ENCODE results near the gene GPT2.

GPT2 gene

DNA sequence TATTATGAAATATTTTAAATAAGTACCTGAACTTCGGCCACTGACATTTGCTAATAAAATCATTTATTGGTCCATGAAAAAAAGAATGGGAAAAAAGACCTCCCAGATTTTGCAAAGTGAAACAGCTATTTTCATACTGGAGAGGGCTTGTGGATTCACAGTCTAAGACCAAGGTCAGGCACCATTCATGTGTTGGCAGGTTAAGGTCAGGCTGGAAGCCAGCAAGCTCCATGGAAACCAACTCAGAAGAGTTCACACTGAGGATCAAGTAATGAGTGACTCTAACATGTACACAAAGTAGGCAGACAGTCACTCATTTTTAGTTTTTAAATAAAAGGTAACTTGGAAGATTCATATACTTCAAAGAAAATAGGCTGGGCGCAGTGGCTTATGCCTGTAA, 85.9 kb downstream of the GPT2 start:
- no peak for TF ChIP-seq ZNF274 (IDR thresholded peaks at IDR 0.05; ENCODE audit: low read depth, low read length)
- no peak overlapping the region for H3K4me3 ChIP-seq (ENCODE audit: low read length)

DNA sequence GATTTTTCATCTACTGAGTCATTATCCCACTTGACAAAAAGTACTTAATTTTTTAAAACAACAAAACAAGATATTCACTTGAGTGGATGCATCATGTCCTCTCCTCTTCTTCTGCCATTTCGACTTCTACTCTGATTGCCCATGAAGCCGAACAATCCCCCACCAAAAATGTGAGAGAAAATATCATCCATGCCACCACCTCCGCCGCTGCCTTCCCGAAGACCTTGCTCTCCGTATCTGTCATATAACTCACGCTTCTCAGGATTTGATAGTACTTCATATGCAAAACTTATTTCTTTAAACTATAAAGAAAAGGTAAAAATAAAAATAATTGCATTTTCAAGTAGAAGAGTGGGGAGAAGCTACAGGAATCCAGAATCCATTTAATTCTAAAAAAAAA, 87.1 kb downstream of the GPT2 start:
- TF ChIP-seq ZNF274 (IDR thresholded peaks at IDR 0.05; ENCODE audit: low read depth, low read length): no peak
- H3K4me3 ChIP-seq (ENCODE audit: low read length): no peak overlapping the region

DNA sequence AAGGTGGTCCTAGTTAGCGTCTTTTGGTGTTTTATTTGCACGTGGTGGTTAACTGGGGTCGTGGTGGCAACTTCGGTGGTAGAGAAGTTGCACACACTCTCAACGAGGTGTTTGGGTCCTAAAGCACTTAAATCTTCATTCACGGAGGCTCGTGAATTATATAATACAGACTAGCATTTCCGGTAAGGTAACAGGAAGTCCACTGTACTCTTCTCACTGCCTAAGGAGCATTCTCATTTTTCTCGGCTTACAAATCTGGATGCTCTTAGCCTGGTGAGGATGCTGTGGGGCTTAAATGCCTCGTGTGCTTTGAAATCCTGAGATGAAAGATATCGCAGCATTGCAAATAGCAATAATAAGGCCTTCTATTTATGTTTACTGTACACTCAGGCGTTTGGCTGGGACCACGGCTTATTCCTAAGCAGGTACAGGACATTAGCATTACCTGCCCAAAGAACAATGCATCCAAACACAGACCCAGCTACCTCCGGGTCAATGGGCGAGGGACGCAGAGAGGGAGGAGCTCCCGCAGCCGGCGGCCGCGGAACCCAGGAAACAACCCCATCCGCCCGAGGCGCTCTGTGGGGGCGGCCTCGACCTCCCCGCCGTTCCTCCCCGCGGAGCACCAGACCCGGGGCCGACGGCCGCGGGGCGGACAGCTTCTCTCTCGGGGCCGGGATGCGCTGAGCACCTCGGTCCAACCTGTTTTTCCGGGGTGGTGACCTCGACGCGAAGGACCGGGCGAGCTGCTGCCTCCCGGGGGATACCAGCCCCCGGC, 88.5 kb downstream of the GPT2 start:
- peak overlapping the region; percentile 82 for H3K4me3 ChIP-seq (ENCODE audit: low read length)
- no peak for TF ChIP-seq ZNF274 (IDR thresholded peaks at IDR 0.05; ENCODE audit: low read depth, low read length)

DNA sequence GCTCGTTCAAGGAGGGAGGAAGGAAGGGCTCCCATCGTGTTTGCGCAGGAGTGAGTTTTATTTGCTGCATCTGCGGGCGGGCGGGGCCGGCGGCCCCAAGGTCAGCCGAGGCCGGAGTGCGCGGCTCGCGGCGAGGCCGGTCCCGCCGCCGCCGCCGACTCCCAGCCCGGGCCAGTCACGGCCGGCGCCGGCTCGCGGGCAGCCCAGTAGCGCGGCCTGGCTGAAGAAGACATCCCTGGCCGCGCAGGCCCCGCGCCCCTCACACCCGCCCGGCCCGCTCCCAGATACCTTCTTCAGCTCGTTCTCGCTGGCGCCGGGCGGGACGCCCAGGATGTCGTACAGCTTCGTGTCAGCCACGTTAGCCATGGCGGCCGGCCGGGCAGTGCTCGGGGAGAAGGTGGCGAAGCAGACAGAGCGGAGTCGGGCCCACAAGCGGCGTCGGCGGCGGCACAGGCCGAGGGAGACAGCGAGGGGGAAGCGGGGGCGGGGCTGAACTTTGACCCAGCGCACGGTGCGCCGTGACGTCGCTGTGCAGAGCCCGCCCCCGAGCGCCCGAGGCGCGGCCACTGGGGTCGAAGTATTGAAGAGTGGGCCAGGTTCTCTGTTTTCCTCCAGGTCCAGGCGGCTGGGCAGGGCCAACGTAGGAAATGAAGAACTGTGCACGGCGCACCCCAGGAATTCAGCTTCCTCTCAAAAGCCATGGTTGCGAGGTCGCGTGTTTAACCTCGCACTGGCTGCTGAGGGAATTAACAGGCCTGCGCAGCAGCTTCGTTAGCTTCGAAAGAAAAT, 89.2 kb downstream of the GPT2 start, which contains the start of gene DNAJA2:
Gene DNAJA2, minus strand, starts transcription at position 468 of the 789 bp plus-strand sequence. Its CDS starts 102 bp downstream, at position 366.
- no peak for TF ChIP-seq ZNF274 (IDR thresholded peaks at IDR 0.05; ENCODE audit: low read depth, low read length)
- peak within 1 kb of the TSS; percentile 82 for H3K4me3 ChIP-seq (ENCODE audit: low read length)

DNA sequence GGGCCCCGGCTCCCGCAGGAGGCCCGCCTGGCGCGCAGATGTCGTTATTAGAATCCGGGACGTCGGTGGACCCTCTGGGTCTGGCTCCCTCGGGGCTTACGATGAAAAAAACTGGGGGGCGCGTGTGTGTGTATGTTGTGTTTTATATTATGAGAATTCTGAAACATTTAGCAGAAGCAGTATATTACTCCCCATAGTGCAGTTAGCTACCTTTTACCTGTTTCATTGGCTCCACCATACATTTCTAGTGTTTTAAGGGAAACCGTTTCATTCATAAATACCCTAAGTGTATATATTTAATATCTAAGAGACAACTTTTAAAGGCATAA, 89.8 kb downstream of the GPT2 start:
- H3K4me3 ChIP-seq (ENCODE audit: low read length): peak overlapping the region; percentile 82
- no peak for TF ChIP-seq ZNF274 (IDR thresholded peaks at IDR 0.05; ENCODE audit: low read depth, low read length)

DNA sequence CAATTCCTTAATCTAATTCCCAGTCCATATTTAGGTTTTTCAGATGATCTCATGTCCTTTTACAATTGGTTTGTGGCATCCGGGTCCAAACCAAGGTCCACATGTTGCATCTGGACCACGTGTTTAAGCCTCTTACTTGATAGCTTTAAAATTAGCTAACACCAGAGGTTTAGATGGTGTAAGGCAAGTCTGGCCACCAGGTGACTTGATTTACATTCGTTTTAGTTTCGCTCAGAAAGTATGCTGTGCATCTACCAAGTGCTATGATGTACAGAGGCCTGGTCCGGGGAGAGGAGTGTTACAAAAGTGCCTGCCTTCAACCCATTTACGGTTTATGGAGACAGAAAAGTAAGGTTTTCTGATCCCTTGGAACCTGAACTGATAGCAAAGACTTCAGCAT, 90.2 kb downstream of the GPT2 start:
- no peak for TF ChIP-seq ZNF274 (IDR thresholded peaks at IDR 0.05; ENCODE audit: low read depth, low read length)
- H3K4me3 ChIP-seq (ENCODE audit: low read length): peak overlapping the region; percentile 82

DNA sequence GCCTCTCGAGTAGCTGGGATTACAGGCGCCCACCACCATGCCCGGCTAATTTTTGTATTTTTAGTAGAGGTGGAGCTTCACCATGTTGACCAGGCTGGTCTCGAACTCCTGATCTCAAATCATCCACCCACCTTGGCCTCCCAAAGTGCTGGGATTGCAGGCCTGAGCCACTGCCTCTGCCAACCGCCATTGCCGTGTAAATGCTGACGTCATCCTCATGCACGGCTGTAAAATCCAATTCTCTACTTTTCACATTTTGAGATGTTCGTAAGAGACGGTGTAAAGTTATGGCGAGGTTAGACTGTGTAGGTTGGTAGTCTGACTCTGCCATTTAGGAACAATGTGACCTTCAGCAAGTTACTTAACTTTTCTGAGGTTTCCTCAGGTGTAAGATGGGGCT, 91.0 kb downstream of the GPT2 start:
- no peak overlapping the region for H3K4me3 ChIP-seq (ENCODE audit: low read length)
- no peak for TF ChIP-seq ZNF274 (IDR thresholded peaks at IDR 0.05; ENCODE audit: low read depth, low read length)

DNA sequence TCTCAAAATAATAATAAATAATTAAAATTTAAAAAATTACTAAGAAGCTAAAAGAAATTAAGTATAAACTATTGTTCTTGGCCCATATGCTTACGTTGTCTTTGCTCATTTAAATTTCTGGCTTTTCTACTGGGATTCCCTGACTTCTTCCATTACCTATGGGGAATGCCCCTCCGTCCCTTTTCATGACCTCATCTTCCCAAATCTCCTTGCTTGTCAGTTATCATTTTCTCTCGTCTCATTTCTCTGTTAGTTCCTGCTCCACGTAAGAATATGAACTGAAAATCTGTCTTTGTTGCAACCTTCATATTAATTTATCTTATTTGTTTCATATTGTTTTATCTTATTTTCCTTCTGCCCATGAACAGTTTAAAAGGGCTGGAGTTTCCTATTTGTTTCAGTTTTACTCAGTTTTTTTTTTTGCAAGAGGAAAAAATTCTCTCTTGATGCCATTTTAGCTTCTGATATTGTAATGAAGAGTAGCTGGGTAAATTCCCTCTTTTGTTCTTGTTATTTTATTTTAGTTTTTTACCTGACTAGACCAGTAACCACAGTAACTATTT, 91.8 kb downstream of the GPT2 start:
- no peak for TF ChIP-seq ZNF274 (IDR thresholded peaks at IDR 0.05; ENCODE audit: low read depth, low read length)
- H3K4me3 ChIP-seq (ENCODE audit: low read length): no peak overlapping the region

DNA sequence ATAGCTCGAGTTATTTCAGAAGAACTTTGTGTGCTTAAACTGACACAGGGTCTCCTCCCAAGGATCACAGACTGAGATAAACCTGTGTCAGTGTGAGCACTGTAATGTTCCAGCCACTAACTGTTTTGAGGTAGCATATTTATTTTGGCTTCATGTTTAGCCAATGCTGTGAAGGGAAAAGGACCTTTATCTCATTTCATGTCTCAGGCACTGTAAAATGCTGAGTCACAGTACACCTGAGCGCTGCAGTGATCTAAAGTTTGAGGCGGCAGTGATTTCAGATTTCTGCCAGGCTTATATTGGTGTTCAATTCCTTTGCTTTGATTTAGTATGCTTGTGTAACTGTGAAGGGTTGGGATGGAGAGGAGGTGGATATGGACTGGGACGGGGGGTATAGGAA, 92.4 kb downstream of the GPT2 start:
- no peak for TF ChIP-seq ZNF274 (IDR thresholded peaks at IDR 0.05; ENCODE audit: low read depth, low read length)
- no peak overlapping the region for H3K4me3 ChIP-seq (ENCODE audit: low read length)
